Type B pancreatic cell (in vitro differentiated cells): ENCODE measurements around the gene PLA2G6. TPM values are rescaled to one million over a fixed set of nuclear protein-coding genes. Genes with fewer than 3 reads are reported as not detected.
"Not testable (repeated sequence)": the region's sequence is repeated elsewhere in the genome, so short reads cannot be mapped to it uniquely, and the experiment has no call there.

Source experiments
- DNase-seq: peaks from one replicate; pipeline ENCODE4 v3.0.0; 2021; ENCODE audit warnings: mixed read lengths; ENCODE audit not compliant: unreplicated experiment; ENCODE audit errors: extremely low spot score
- H3K27ac Mint-ChIP-seq: 2 replicates; pipeline ENCODE4 v1.8.0; 2021; ENCODE audit warnings: mild to moderate bottlenecking, mixed read lengths
- H3K27me3 Mint-ChIP-seq: 2 replicates; pipeline ENCODE4 v1.8.0; 2021; ENCODE audit warnings: mixed read lengths
- H3K36me3 Mint-ChIP-seq: 2 replicates; pipeline ENCODE4 v1.8.0; 2021; ENCODE audit warnings: mixed read lengths
- H3K4me1 Mint-ChIP-seq: one replicate; pipeline ENCODE4 v1.8.0; 2021; ENCODE audit warnings: mixed read lengths; ENCODE audit not compliant: unreplicated experiment
- H3K4me3 Mint-ChIP-seq: 2 replicates; pipeline ENCODE4 v1.8.0; 2021; ENCODE audit warnings: mild to moderate bottlenecking, mixed read lengths
- H3K9me3 Mint-ChIP-seq: 2 replicates; pipeline ENCODE4 v1.8.0; 2021; ENCODE audit warnings: mixed read lengths
- CTCF ChIP-seq: fragments of 200-600 bp; sonication (generic); conservative IDR thresholded peaks from 2 replicates; pipeline ENCODE4 v1.5.0; 2021; ENCODE audit warnings: antibody characterized with exemption, mild to moderate bottlenecking
- total RNA-seq: library from RNA; stranded (reverse); gene quantifications from 2 replicates; pipeline ENCODE4 v1.2.1, GENCODE V29; 2021; ENCODE audit warnings: low replicate concordance

PLA2G6 gene
- total RNA-seq, 1 donor from 2014 or later = 64.1 TPM

DNA sequence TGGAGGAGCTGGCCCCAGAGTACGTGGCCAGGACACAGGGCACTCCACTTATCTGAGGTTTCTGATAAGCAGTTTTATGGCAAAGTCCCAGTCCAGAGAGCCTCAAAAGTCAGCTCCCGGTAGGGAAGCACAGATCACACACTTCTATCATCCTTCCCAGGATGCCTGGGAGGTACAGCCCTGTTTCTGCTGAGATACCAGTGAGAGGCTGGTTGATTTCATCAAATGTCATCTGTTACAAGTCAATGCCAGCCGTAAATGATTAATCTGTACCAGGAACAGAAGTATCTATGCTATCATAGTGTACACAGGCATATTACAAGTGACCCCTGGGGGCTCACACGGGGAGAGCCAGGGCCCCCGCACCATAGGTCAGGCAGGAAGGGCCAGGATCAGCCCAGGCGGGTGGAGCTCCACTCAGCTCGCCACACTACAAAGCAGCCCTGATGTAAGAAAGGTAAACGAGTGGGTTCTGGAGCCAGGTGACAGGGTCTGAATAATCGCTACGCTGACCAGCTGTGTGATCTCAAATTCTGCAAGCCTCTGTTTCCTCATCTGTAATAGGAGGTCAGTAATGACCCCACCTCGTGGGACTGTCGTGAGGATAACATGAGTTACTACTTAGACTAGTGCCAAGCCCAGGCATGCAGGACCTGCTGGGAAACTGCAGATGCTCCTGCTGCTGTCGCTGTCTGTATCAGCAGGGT, 17.6 kb downstream of the PLA2G6 start:
- no peaks in the 10 kb centered on the region for H3K27me3 Mint-ChIP-seq
- peak overlapping the region; percentile 8 for H3K4me3 Mint-ChIP-seq
- peak overlapping the region; percentile 78 for H3K27ac Mint-ChIP-seq
- H3K4me1 Mint-ChIP-seq = peaks cover 29% of the 10 kb centered on the region
- no peak for DNase-seq
- no peak for TF ChIP-seq CTCF
- H3K9me3 Mint-ChIP-seq = no peaks in the 10 kb centered on the region
- H3K36me3 Mint-ChIP-seq = peaks cover 12% of the 10 kb centered on the region

DNA sequence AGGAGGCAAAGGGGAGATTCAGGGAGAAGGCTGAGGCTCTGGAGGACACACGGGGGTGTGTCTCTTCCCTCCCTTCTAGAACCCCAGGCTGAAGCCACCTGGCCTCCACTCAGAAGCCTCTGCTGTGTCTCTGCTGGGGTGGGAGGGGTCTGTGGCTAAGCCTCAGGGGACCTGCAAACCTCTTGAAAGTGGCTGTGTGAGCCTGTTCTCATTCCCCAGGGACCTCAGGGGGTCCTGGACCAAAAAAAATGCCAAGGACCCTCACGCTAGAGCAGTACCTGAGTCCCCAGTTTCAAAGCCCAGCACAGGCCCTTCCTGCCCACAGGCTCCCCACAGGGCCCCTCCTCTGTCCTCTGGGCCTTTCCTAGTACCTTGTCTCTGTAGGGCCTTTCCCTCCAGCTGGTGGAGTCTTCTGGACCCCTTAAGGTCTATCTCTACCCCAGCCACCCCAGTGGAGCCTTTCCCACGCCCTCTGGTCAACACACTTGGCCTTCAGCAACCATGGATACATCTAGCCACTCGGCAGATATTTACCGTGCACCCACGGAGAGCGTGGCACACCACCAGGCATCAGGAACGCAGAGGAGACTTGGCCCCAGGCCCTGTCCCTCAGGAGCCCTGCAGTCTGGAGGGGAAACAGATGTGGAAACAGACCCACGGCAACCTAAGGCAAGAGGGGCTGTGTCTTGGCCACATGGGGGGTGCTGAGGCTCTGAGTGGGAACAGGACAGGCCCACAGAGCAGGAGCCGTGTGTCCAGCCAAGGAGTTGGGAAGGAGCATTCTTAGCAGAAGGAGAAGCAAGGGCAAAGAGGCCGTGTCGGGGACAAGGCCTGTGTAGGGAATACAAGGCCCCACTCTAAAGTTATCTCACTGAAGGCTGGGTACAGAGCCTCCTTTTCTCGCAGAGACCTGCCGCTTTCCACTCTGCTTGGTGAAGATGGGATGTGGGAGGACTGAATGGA, 18.5 kb downstream of the PLA2G6 start:
- Mint-ChIP-seq H3K36me3 (peaks cover 12% of the 10 kb centered on the region), H3K4me1 (peaks cover 29% of the 10 kb centered on the region), H3K4me3 (no peak overlapping the region), H3K27me3 (no peaks in the 10 kb centered on the region), H3K9me3 (no peaks in the 10 kb centered on the region), H3K27ac (peak overlapping the region; percentile 78)
- DNase-seq = no peak
- no peak for TF ChIP-seq CTCF

- H3K27ac Mint-ChIP-seq = no peak overlapping the region
- H3K4me1 Mint-ChIP-seq = peaks cover 3% of the 10 kb centered on the region
- no peaks in the 10 kb centered on the region for H3K27me3 Mint-ChIP-seq
- no peaks in the 10 kb centered on the region for H3K9me3 Mint-ChIP-seq
- H3K36me3 Mint-ChIP-seq = peaks cover 5% of the 10 kb centered on the region
- no peak for TF ChIP-seq CTCF
- DNase-seq = no peak
- no peak overlapping the region for H3K4me3 Mint-ChIP-seq
Measured at GRCh38 chr22:38155703-38156102, 25.9 kb downstream of the PLA2G6 start.

- not testable (repeated sequence) for H3K4me1 Mint-ChIP-seq, H3K36me3 Mint-ChIP-seq, H3K27ac Mint-ChIP-seq, DNase-seq, H3K4me3 Mint-ChIP-seq, H3K27me3 Mint-ChIP-seq, H3K9me3 Mint-ChIP-seq
Measured at GRCh38 chr22:38154563-38154915, 27.1 kb downstream of the PLA2G6 start.

DNA sequence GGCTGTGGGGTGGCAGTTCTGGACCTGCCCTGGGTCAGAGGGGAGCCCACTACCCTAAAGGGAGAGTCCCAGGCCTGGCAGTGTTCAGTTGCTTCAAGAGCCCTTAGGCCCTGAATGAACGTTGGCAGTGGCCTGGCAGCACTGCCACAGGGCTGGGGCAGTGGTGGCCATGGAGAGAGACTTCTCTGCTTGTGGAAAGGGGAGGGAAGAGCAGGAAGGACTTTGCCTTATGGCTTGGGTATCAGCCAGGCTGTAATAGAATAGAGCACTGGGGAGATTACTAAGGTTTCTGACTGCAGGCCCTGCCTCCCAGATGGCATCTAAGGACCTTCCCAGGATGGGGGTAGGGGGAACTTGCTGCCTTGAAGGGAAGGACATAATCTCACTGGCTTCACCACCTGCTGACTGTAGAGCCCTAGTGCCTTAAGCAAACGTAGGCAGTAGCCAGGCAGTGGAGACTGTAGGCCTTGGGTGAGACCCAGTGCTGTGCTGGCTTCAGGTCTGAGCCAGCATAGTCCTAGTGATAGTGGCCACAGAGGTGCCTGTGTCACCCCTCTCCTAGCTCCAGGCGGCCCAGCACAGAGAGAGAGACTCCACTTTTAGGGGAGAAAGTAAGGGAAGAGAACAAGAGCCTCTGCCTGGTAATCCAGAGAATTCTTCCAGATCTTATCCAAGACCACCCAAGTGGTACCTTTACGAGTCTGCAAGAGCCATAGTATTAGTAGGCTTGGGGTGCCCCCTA, 27.6 kb downstream of the PLA2G6 start:
- peak; percentile 42 for TF ChIP-seq CTCF
- H3K36me3 Mint-ChIP-seq = peaks cover 5% of the 10 kb centered on the region
- no peaks in the 10 kb centered on the region for H3K27me3 Mint-ChIP-seq
- H3K9me3 Mint-ChIP-seq = no peaks in the 10 kb centered on the region
- no peak for DNase-seq
- H3K4me3 Mint-ChIP-seq = no peak overlapping the region
- H3K27ac Mint-ChIP-seq = no peak overlapping the region
- H3K4me1 Mint-ChIP-seq = peaks cover 3% of the 10 kb centered on the region
